Kidney epithelial cell (primary cell): ENCODE results near the gene RXRA. TPM values are rescaled to one million over a fixed set of nuclear protein-coding genes. Genes with fewer than 3 reads are reported as not detected.

Source experiments
- DNase-seq: peaks from one replicate; pipeline ENCODE4 v3.0.0-alpha.2; 2010; ENCODE audit warnings: low read depth
- H3K27me3 ChIP-seq: 2 replicates; pipeline ENCODE4 v1.6.0; 2011; ENCODE audit warnings: low read length; ENCODE audit not compliant: control insufficient read depth, insufficient read depth
- H3K36me3 ChIP-seq: 2 replicates; pipeline ENCODE4 v1.5.1; 2011; ENCODE audit warnings: low read length; ENCODE audit not compliant: control insufficient read depth, insufficient read depth
- H3K4me3 ChIP-seq: 2 replicates; pipeline ENCODE4 v1.5.1; 2011; ENCODE audit warnings: low read depth, mild to moderate bottlenecking, control low read depth, low read length
- total RNA-seq: library from RNA; depleted of rRNA; stranded (reverse); fragments of >200 nt; gene quantifications from 2 replicates; pipeline ENCODE4 v1.2.3, GENCODE V29; 2015
- TF ChIP-seq, protein P1 (sequence below): IDR thresholded peaks from 2 replicates; pipeline ENCODE4 v1.5.1; 2011; ENCODE audit warnings: mild to moderate bottlenecking, moderate library complexity, low read length, control low read depth, inconsistent platforms; ENCODE audit not compliant: insufficient read depth, poor library complexity, severe bottlenecking

RXRA gene
- total RNA-seq, 1 donor from 2014 or later = 15.0 TPM

DNA sequence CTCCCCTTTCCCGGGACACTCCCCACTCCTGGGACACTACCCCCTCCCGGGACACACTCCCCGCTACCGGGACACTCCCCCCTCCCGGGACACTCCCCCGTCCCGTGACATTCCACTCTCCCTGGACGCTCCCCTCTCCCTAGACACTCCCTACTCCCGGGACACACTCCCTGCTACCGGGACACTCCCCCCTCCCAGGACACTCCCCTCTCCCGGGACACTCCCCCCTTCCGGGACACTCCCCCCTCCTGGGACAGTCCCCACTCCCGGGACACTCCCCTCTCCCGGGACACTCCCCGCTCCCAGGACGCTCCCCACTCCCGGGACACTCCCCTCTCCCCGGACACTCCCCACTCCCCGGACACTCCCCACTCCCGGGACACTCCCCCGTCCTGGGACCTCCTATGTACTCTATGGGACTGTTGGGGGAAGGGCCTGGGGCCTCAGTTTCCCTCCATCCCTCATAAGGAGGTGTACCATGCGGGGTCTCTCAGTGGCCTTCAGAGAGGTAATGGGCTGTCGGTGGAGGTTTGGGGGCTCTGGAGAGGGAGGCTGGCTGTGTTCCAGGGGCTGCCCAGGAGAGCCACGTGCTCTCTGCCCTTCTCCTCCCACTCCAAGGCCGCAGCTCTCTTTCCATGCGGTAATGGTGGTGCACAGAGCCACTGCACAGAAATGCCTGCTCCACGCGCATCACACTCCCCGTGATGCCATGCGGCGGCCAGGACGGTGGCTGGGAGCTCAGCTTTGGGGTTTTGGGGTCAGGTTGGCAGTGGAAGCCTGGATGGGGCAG, 96.2 kb downstream of the RXRA start:
- no peak overlapping the region for H3K4me3 ChIP-seq
- no peaks in the 10 kb centered on the region for H3K27me3 ChIP-seq
- H3K36me3 ChIP-seq = no peaks in the 10 kb centered on the region
- TF ChIP-seq, protein P1, sequence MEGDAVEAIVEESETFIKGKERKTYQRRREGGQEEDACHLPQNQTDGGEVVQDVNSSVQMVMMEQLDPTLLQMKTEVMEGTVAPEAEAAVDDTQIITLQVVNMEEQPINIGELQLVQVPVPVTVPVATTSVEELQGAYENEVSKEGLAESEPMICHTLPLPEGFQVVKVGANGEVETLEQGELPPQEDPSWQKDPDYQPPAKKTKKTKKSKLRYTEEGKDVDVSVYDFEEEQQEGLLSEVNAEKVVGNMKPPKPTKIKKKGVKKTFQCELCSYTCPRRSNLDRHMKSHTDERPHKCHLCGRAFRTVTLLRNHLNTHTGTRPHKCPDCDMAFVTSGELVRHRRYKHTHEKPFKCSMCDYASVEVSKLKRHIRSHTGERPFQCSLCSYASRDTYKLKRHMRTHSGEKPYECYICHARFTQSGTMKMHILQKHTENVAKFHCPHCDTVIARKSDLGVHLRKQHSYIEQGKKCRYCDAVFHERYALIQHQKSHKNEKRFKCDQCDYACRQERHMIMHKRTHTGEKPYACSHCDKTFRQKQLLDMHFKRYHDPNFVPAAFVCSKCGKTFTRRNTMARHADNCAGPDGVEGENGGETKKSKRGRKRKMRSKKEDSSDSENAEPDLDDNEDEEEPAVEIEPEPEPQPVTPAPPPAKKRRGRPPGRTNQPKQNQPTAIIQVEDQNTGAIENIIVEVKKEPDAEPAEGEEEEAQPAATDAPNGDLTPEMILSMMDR = no peak
- no peak for DNase-seq

DNA sequence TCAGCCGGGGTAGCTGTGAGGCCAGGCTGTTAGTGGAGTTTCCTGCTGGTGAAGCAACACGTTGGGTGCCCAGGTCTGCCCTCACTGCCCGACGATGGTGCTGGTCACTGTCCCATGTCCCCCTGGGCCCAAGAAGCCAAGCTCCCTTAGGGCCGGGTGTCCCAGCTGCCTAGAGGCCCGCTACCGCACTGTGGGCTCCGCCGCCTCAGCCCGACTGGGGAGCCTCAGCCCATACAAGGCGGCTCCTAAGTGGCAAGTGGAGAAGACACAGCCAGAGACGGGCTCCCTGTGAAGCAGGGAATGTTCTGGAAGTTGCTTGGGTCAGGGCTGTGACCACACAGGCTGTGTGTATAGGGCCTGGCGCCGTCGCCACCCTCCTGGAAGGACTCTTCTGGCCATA, 96.9 kb downstream of the RXRA start:
- H3K36me3 ChIP-seq = peaks cover 1% of the 10 kb centered on the region
- TF ChIP-seq, protein P1 = no peak
- DNase-seq = no peak
- H3K4me3 ChIP-seq = no peak overlapping the region
- no peaks in the 10 kb centered on the region for H3K27me3 ChIP-seq

DNA sequence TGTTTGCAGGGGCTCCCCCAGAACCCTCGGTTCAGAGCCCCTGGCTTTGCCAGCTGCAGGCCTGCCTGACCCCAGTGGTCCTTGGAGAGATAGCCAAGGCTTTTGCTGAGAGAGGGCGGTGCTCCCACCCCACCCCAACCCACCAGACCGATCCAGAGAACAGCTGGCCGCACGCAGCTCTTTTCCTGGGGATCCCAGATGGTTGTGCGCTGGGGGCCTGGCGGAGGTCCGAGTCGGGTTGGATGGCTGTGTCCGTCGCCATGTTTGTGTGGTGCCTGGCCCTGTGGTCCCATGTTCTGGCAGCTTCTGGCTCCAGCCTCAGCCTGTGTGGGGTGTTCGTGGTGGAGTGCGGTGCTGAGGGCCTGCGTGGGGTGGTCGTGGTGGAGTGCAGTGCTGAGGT, 97.5 kb downstream of the RXRA start:
- Histone ChIP-seq H3K36me3 (peaks cover 1% of the 10 kb centered on the region), H3K27me3 (no peaks in the 10 kb centered on the region), H3K4me3 (no peak overlapping the region)
- TF ChIP-seq, protein P1 = no peak
- DNase-seq = no peak

DNA sequence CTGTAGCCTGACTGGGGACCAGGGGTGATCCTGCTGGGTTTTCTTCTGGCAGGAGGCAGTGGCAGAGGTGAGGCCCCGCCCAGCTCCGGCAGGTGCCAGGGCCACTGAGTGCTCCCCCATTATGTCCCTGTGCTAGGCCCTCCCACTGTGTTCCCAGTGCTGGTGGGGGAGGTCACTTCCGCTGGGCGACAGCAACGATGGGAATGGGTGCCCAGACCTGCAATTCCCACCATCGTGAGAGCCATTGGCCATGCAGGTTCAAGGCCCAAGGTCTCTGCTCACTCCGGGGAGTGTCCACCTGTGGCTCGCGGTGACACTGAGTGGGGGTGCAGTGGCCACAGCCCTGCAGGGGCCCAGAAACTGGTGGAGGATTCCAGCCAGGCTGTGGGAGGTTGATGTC, 98.6 kb downstream of the RXRA start:
- no peaks in the 10 kb centered on the region for H3K27me3 ChIP-seq
- peaks cover 2% of the 10 kb centered on the region for H3K36me3 ChIP-seq
- no peak for DNase-seq
- H3K4me3 ChIP-seq = no peak overlapping the region
- TF ChIP-seq, protein P1 = no peak

DNA sequence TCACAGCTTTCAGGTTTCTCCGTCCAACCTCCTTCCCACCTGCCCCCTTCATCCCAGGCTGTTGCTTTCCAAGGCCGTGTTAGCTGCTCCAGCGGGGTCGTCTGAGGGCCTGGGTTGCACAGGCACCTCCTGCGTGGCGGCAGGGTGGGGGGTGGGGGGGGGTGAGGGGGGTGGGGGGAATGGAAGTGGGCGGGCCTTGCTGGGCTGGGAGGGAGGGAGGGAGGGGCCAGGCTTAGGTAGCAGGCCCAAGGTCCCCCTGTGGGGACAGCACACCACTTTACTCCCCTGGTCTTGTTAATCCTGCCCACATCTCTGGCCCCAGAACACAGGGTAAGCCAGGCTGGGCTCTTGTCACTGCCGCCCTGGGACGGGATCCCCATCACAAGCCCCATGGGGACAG, 99.1 kb downstream of the RXRA start:
- H3K4me3 ChIP-seq = no peak overlapping the region
- H3K36me3 ChIP-seq = peaks cover 2% of the 10 kb centered on the region
- TF ChIP-seq, protein P1 = no peak
- no peaks in the 10 kb centered on the region for H3K27me3 ChIP-seq
- no peak for DNase-seq

DNA sequence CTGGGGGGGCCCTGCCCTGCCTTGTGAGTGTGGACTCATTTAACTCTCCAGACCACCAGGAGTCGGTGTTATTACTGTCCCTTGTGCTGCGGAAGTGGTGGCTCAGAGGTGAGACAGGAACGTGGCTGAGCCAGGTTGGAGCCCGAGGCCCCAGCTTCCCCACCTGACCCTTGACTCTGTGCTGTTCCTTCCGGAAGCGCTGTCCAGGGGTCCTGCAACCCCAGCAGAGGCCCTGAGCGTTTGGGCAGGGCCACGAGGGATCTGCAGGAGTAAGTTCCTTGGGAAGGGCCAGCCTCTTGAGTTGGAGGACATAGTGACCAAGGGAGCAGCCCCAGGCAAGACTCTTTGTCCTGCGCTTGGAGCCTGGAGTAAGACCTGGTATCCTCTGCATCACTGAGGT, 99.6 kb downstream of the RXRA start:
- TF ChIP-seq, protein P1 = no peak
- H3K4me3 ChIP-seq = no peak overlapping the region
- peaks cover 2% of the 10 kb centered on the region for H3K36me3 ChIP-seq
- no peaks in the 10 kb centered on the region for H3K27me3 ChIP-seq
- DNase-seq = no peak
